Lower leg skin (tissue), 3 donors: ENCODE results near the gene KRTAP19-4.

Source experiments
- POLR2A ChIP-seq, 2 donors: fragments of 450-650 bp; IDR thresholded peaks; one replicate each; pipeline ENCODE4 v1.6.1; 2016 to 2017; ENCODE audit warnings: antibody characterized with exemption in 2 of 2, mild to moderate bottlenecking in 1 of 2, moderate library complexity in 1 of 2
- TF ChIP-seq, protein P1 (sequence below), 3 donors: fragments of 450-650 bp; IDR thresholded peaks; one replicate each; pipeline ENCODE4 v1.5.1; 2016; ENCODE audit warnings: antibody characterized with exemption in 3 of 3, mild to moderate bottlenecking in 3 of 3, moderate library complexity in 2 of 3

DNA sequence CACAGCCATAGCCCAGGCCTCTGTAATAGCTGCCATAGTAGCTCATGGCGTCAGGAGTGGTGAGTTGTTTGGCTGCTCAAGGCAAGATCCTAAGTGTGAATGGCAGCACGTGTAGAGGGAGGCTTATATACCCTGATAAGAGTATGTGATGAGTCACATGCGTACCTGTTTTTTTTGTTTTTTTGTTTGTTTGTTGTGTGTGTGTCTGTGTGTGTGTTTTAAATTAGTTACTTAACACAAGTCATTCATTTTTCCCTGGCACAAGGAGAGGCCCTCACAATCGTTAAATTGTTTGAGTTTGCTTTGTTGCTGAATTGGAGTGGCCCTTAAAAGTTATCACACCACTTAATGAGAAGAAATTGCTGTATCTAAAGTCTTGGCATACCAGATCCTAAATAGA, at the start of gene KRTAP19-4:
- TF ChIP-seq, protein P1, sequence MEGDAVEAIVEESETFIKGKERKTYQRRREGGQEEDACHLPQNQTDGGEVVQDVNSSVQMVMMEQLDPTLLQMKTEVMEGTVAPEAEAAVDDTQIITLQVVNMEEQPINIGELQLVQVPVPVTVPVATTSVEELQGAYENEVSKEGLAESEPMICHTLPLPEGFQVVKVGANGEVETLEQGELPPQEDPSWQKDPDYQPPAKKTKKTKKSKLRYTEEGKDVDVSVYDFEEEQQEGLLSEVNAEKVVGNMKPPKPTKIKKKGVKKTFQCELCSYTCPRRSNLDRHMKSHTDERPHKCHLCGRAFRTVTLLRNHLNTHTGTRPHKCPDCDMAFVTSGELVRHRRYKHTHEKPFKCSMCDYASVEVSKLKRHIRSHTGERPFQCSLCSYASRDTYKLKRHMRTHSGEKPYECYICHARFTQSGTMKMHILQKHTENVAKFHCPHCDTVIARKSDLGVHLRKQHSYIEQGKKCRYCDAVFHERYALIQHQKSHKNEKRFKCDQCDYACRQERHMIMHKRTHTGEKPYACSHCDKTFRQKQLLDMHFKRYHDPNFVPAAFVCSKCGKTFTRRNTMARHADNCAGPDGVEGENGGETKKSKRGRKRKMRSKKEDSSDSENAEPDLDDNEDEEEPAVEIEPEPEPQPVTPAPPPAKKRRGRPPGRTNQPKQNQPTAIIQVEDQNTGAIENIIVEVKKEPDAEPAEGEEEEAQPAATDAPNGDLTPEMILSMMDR (IDR thresholded peaks at IDR 0.05), result no peak
- no peak for TF ChIP-seq POLR2A (IDR thresholded peaks at IDR 0.05)
